ENCODE data around the gene MUCL3.

MUCL3 gene

DNA sequence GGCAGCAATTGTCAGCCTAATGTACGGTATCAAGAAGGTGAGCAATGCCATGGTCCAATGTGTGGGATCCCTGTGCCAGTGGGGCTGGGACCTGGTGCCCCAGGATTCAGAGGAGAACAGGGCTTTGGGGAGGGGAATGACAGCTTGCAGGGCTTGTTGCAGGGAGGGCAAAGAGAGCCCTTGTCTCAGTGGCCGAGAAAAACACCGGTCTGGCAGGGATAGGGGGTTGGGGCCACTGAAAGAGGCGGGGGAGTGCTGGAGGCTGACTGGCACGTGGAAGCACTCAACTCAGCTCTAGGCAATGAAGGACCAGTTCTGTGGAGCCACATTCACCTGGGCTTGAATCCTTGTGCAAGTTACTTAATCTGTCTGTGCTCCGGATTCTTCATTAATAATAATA lies 3.5 kb upstream of the MUCL3 start:
- POLR2A ChIA-PET (ENCODE audit: low non-redundant PET): no interaction called here

DNA sequence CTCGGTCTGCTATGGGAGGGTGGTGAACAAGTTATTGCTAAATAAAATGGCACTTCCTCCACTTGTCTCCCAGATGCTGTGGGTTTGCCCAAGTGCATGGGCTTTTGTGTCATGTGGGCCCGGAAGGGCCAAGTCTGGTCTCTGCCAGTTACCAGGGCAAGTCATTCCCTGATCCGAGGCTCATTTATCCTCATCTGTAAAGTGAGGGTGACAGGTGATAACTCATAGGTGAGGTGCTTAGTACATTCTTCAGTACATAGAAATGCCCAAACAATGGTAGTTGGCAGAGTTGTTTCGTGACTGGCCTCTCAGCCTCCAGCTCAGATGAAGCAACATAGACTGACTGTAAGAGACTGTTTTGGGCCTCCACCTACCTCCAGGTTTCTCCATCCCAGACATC lies 2.0 kb upstream of the MUCL3 start:
- ChIA-PET POLR2A (ENCODE audit: low non-redundant PET) (no interaction called here), CTCF (interaction anchor here (0.7 kb wide), 1 partner anchor 141 kb away, joined by 3 read pairs; no protein-coding TSS in a partner anchor)
- DNase-seq (ENCODE audit: low spot score): no peak
- H3K27ac ChIP-seq: peak overlapping the region; percentile 27; the same call in 1 of the 2 replicates
- no peak for TF ChIP-seq CTCF (conservative IDR thresholded peaks at IDR 0.05; ENCODE audit: low read depth)

More for the DNA sequence above, 3.5 kb upstream of the MUCL3 start:
- CTCF ChIA-PET: no interaction called here
- no peak overlapping the region for H3K27ac ChIP-seq
- TF ChIP-seq CTCF (conservative IDR thresholded peaks at IDR 0.05; ENCODE audit: low read depth): no peak
- no peak for DNase-seq (ENCODE audit: low spot score)

DNA sequence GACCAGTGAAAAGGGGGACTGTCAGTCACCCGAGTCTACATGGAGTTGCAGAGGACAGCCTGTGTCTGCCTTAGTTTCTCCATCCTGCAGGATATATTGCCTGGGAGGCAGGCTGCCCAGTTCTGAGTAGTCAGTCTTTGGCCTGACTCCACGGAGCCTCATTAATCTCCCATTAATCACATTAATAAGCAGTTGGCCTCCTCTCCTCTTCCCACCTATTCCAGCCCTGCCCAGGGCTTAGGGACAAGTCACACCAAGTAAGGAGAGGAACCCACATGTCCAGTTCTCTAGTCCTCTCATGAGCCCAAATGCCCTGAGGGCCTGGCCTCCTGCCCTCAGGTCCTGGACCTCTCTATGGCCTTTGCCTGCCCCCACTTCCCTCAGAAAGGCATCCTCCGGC lies 1.3 kb upstream of the MUCL3 start:
- TF ChIP-seq CTCF (conservative IDR thresholded peaks at IDR 0.05; ENCODE audit: low read depth): no peak
- CTCF ChIA-PET: no interaction called here
- POLR2A ChIA-PET (ENCODE audit: low non-redundant PET): no interaction called here
- H3K27ac ChIP-seq: peak overlapping the region; percentile 27; the same call in 1 of the 2 replicates
- no peak for DNase-seq (ENCODE audit: low spot score)

DNA sequence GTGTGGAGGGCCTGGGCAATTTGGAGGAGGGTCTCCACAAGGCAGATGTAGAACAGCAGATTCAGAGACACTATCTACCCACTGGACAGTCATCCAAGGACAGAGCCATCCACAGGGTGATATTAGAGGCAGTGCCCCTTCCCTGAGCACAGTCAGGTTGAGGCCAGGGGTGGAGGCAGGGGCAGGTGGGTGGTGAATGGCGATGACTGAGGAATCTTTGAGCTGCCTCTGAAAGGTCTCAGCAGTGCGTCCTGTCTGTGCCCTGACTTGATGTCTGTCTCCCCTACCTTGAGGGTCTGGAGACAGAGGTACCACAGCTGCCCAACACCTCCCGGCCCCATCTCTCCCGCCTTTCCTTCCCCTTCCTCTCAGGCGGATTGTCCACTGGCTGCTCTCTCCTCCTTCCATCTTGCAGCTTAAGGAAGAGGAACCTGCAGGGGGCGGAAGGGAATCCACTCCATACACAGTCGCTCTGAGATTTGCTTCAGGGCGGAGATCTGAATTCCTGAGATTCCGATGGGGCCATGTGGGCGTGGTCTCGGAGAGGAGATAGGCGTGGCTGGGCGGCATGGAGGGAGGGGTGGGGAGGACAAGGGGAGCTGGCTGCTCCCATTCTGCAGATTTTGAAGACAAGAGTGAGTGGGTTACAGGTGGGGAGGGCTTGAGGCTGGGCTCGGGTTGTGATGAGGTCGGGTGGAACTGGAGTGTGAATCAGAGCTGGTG lies 1.7 kb downstream of the MUCL3 start:
- peak overlapping the region; percentile 3; the same call in 1 of the 2 replicates for H3K27ac ChIP-seq
- TF ChIP-seq CTCF (conservative IDR thresholded peaks at IDR 0.05; ENCODE audit: low read depth): no peak; the same call in 1 of the 2 replicates
- CTCF ChIA-PET: interaction anchor here (0.6 to 1.1 kb wide), 6 partner anchors 13 to 145 kb away, joined by 3 to 4 read pairs (median 4); no protein-coding TSS in a partner anchor
- POLR2A ChIA-PET (ENCODE audit: low non-redundant PET): no interaction called here
- DNase-seq (ENCODE audit: low spot score): peak; percentile 90

DNA sequence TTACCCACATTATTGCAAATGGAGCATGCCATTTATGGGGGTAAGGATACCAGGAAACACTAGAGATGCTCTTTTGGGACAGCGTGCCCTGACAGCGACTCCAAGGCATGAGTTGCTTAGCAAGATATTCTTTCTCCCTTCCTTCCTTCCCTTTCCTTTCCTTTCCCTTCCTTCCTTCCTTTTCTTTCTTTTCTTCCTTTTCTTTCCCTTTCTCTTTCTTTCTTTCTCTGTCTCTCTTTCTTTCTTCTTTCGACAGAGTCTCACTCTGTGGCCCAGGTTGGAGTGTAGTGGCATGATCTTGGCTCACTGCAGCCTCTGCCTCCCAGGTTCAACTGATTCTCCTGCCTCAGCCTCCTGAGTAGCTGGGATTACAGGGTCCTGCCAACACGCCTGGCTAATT lies 3.3 kb downstream of the MUCL3 start:
- POLR2A ChIA-PET (ENCODE audit: low non-redundant PET): no interaction called here
- no peak for DNase-seq (ENCODE audit: low spot score)
- no peak overlapping the region for H3K27ac ChIP-seq
- TF ChIP-seq CTCF (conservative IDR thresholded peaks at IDR 0.05; ENCODE audit: low read depth): no peak
- CTCF ChIA-PET: no interaction called here

DNA sequence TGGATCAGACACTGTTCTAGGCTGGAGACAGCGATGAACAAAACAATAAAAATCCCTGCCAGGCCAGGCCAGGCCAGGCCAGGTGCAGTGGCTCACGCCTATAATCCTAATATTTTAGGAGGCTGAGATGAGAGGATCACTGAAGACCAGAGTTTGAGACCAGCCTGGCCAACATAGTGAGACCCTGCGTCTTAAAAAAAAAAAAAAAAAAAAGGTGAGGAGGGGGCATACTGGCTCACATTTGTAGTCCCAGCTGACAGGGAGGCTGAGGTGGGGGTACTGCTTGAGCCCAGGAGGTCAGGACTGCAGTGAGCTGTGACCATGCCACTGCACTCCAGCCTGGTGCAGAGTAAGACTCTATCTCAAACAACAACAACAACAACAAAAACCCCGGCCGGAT lies 4.5 kb downstream of the MUCL3 start:
- CTCF ChIA-PET: interaction anchor here (0.6 kb wide), 2 partner anchors 11 to 33 kb away, joined by 3 to 4 read pairs; no protein-coding TSS in a partner anchor
- DNase-seq (ENCODE audit: low spot score): no peak
- TF ChIP-seq CTCF (conservative IDR thresholded peaks at IDR 0.05; ENCODE audit: low read depth): no peak
- POLR2A ChIA-PET (ENCODE audit: low non-redundant PET): no interaction called here
- H3K27ac ChIP-seq: no peak overlapping the region
